Common myeloid progenitor, CD34-positive (primary cell): ENCODE data around the gene TMC8.

Source experiments
- CTCF ChIA-PET: fragments of 350-600 bp; sonication (Branson Sonifier 250); formaldehyde crosslinking; loops from one replicate; lab custom pipeline; 2021; ENCODE audit warnings: antibody characterized with exemption; lab: Charles Lee
- POLR2A ChIA-PET: fragments of 350-600 bp; sonication (Branson Sonifier 250); formaldehyde crosslinking; loops from one replicate; lab custom pipeline; 2021; ENCODE audit warnings: antibody characterized with exemption; lab: Charles Lee
- DNase-seq, 3 donors: peaks; one replicate each; pipeline versions ENCODE4 v3.0.0 to v3.0.0-alpha.2; 2013
- H3K27ac ChIP-seq, 2 experiments: 1 replicate in 1 of 2; 2 replicates in 1 of 2; pipeline ENCODE4 v1.7.0; 2013; ENCODE audit warnings: inconsistent platforms in 2 of 2, low read length in 2 of 2, mild to moderate bottlenecking in 2 of 2, low read depth in 1 of 2, moderate library complexity in 1 of 2; ENCODE audit not compliant: severe bottlenecking in 2 of 2, insufficient read depth in 1 of 2, poor library complexity in 1 of 2
- H3K27me3 ChIP-seq, 5 experiments: replicated peaks in 2 of 5; 1 replicate in 3 of 5; 2 replicates in 2 of 5; pipeline versions ENCODE4 v1.6.1 to v1.7.0; 2013; ENCODE audit warnings: low read length in 4 of 5, mild to moderate bottlenecking in 2 of 5, moderate library complexity in 2 of 5, inconsistent platforms in 1 of 5; ENCODE audit not compliant: insufficient read depth in 5 of 5, control insufficient read depth in 4 of 5
- H3K36me3 ChIP-seq, 4 experiments: 1 replicate in 2 of 4; 2 replicates in 2 of 4; pipeline versions ENCODE4 v1.6.1 to v1.7.0; 2013; ENCODE audit warnings: low read length in 3 of 4, control low read depth in 1 of 4, mild to moderate bottlenecking in 1 of 4; ENCODE audit not compliant: control insufficient read depth in 4 of 4, insufficient read depth in 4 of 4
- H3K4me1 ChIP-seq, 4 experiments: 1 replicate in 3 of 4; 2 replicates in 1 of 4; pipeline versions ENCODE4 v1.6.1 to v1.7.1; 2013; ENCODE audit warnings: low read length in 3 of 4, mild to moderate bottlenecking in 3 of 4, control low read depth in 1 of 4, inconsistent platforms in 1 of 4, moderate library complexity in 1 of 4; ENCODE audit not compliant: control insufficient read depth in 4 of 4, insufficient read depth in 4 of 4; ENCODE audit errors: control extremely low read depth in 1 of 4
- H3K4me3 ChIP-seq, 7 experiments: 1 replicate in 4 of 7; 2 replicates in 3 of 7; pipeline versions ENCODE4 v1.5.1 to v1.7.0; 2013; ENCODE audit warnings: mild to moderate bottlenecking in 7 of 7, low read length in 6 of 7, moderate library complexity in 6 of 7, inconsistent platforms in 2 of 7, low read depth in 2 of 7, control low read depth in 1 of 7; ENCODE audit not compliant: insufficient read depth in 4 of 7, control insufficient read depth in 1 of 7; ENCODE audit errors: extremely low read depth in 1 of 7
- H3K9me3 ChIP-seq, 5 experiments: 1 replicate in 4 of 5; 2 replicates in 1 of 5; pipeline versions ENCODE4 v1.6.1 to v1.7.1; 2013; ENCODE audit warnings: low read length in 4 of 5, mild to moderate bottlenecking in 2 of 5, inconsistent platforms in 1 of 5, low read depth in 1 of 5, moderate library complexity in 1 of 5; ENCODE audit not compliant: control insufficient read depth in 4 of 5, insufficient read depth in 2 of 5; ENCODE audit errors: control extremely low read depth in 1 of 5
- WGBS: methylation state at CpG from one replicate; pipeline ENCODE4 v1.1.5; 2013; ENCODE audit not compliant: insufficient coverage; 5-methylcytosine and 5-hydroxymethylcytosine counted together

Gene TMC8

GRCh38 chr17:78126895-78127238 is 3.7 kb upstream of the TMC8 start:
- Histone ChIP-seq H3K27me3 (no peaks in the 10 kb centered on the region), H3K9me3 (no peaks in the 10 kb centered on the region), H3K27ac (peak overlapping the region in 1 of 2 experiments; percentile 79), H3K36me3 (peaks cover 2 to 44% (median 19%) of the 10 kb centered on the region in 4 experiments), H3K4me1 (peaks cover 0 to 91% (median 84%) of the 10 kb centered on the region in 4 experiments), H3K4me3 (peak overlapping the region in 6 of 7 experiments; percentile 68 to 88 (median 78))
- DNase-seq = peak in 1 of 3 donors; percentile 68
- ChIA-PET CTCF (interaction anchor here (1.7 to 5.5 kb wide), 3 partner anchors 9 to 49 kb away, joined by 6 to 51 read pairs (median 7); no protein-coding TSS in a partner anchor), POLR2A (interaction anchor here (1.0 kb wide), 1 partner anchor 12 kb away, joined by 3 read pairs; no protein-coding TSS in a partner anchor)
- WGBS = 4% methylated on average over 4 of the region's 6 CpGs

- ChIA-PET CTCF (interaction anchor here (0.7 to 5.5 kb wide), 5 partner anchors 9 to 49 kb away, joined by 3 to 51 read pairs (median 6); no protein-coding TSS in a partner anchor), POLR2A (interaction anchor here (0.6 to 1.0 kb wide), 2 partner anchors 13 to 1640 kb away, joined by 3 to 4 read pairs; no protein-coding TSS in a partner anchor)
- no peaks in the 10 kb centered on the region for H3K27me3 ChIP-seq
- H3K36me3 ChIP-seq = peaks cover 2 to 39% (median 16%) of the 10 kb centered on the region in 4 experiments
- peak overlapping the region; percentile 38 to 88 (median 70) for H3K4me3 ChIP-seq
- H3K9me3 ChIP-seq = no peaks in the 10 kb centered on the region
- peak in 1 of 3 donors; percentile 77 for DNase-seq
- peaks cover 0 to 87% (median 81%) of the 10 kb centered on the region in 4 experiments for H3K4me1 ChIP-seq
- WGBS = 3% methylated on average over 22 of the region's 25 CpGs
- peak overlapping the region in 1 of 2 experiments; percentile 79 for H3K27ac ChIP-seq
These were observed 3.2 kb upstream of the TMC8 start for GRCh38 chr17:78127239-78127887.

GRCh38 chr17:78127888-78128550 is 2.6 kb upstream of the TMC8 start:
- peaks cover 2 to 38% (median 16%) of the 10 kb centered on the region in 4 experiments for H3K36me3 ChIP-seq
- H3K27me3 ChIP-seq = no peaks in the 10 kb centered on the region
- ChIA-PET CTCF (interaction anchor here (0.7 to 5.5 kb wide), 5 partner anchors 8 to 48 kb away, joined by 3 to 51 read pairs (median 6); no protein-coding TSS in a partner anchor), POLR2A (interaction anchor here (0.6 kb wide), 1 partner anchor 1641 kb away, joined by 4 read pairs; no protein-coding TSS in a partner anchor)
- H3K4me3 ChIP-seq = peak overlapping the region; percentile 46 to 88 (median 70)
- H3K9me3 ChIP-seq = no peaks in the 10 kb centered on the region
- H3K4me1 ChIP-seq = peaks cover 0 to 87% (median 81%) of the 10 kb centered on the region in 4 experiments
- WGBS = 0% methylated on average over 26 of the region's 39 CpGs
- DNase-seq = peak in 1 of 3 donors; percentile 16
- peak overlapping the region in 1 of 2 experiments; percentile 79 for H3K27ac ChIP-seq

GRCh38 chr17:78128551-78129350 is 1.8 kb upstream of the TMC8 start, which contains the start of gene TMC6:
Gene TMC6, minus strand, starts transcription at chr17:78128755. Its CDS starts 1,923 bp downstream, at chr17:78126832.
- POLR2A ChIA-PET = no interaction called here
- Histone ChIP-seq H3K4me1 (peaks cover 0 to 90% (median 87%) of the 10 kb centered on the region in 4 experiments), H3K27me3 (no peaks in the 10 kb centered on the region), H3K9me3 (no peaks in the 10 kb centered on the region), H3K36me3 (peaks cover 2 to 38% (median 18%) of the 10 kb centered on the region in 4 experiments), H3K27ac (peak within 1 kb of the TSS in 1 of 2 experiments; percentile 79), H3K4me3 (peak within 1 kb of the TSS; percentile 46 to 88 (median 70))
- under 1% methylated on average over 19 of the region's 54 CpGs for WGBS
- peak in 2 of 3 donors; percentile 76 to 82 for DNase-seq
- CTCF ChIA-PET = interaction anchor here (1.1 to 5.5 kb wide), 4 partner anchors 7 to 48 kb away, joined by 5 to 51 read pairs (median 6); no protein-coding TSS in a partner anchor

- Histone ChIP-seq H3K4me1 (peaks cover 0 to 90% (median 85%) of the 10 kb centered on the region in 4 experiments), H3K27me3 (no peaks in the 10 kb centered on the region), H3K36me3 (peaks cover 2 to 39% (median 21%) of the 10 kb centered on the region in 4 experiments), H3K9me3 (no peaks in the 10 kb centered on the region), H3K4me3 (peak overlapping the region in 6 of 7 experiments; percentile 2 to 88 (median 78)), H3K27ac (peak overlapping the region in 1 of 2 experiments; percentile 75)
- WGBS = 39% methylated on average over 3 of the region's 4 CpGs
- ChIA-PET POLR2A (interaction anchor here (0.9 to 3.0 kb wide), 4 partner anchors 10 to 77 kb away, joined by 3 to 11 read pairs (median 4); no protein-coding TSS in a partner anchor), CTCF (interaction anchor here (1.4 to 10.4 kb wide), 7 partner anchors 6 to 47 kb away, joined by 5 to 122 read pairs (median 7); no protein-coding TSS in a partner anchor)
- peak in 2 of 3 donors; percentile 41 to 54 for DNase-seq
These were observed 1.1 kb upstream of the TMC8 start for GRCh38 chr17:78129351-78130089.
